22Rv1 (cell line): ENCODE measurements around the gene TNNC2.

Experiments
- ZFX ChIP-seq: fragments of 450-650 bp; IDR thresholded peaks from 2 replicates; pipeline ENCODE4 v1.6.1; 2017; ENCODE audit warnings: antibody characterized with exemption, borderline replicate concordance
- TF ChIP-seq, protein P1 (sequence below): fragments of 450-650 bp; IDR thresholded peaks from 2 replicates; pipeline ENCODE4 v1.5.1; 2017; ENCODE audit warnings: mild to moderate bottlenecking

DNA sequence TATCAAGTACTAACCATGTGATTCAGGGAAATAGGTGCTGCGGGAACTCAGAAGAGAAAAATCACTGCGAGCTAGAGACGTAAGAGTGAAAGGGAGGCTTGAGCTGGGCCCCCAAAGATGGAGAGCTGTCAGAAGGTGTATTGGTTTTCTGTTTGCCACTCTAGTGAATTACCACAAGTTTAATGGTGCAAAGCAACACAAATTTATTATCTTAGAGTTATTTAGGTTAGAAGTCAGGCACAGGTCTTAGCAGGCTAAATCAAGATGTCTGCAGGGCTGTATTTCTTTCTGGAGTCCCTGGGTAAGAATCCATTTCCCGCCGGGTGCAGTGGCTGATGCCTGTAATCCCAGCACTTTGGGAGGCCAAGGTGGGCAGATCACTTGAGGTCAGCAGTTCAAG lies 32.8 kb upstream of the TNNC2 start:
- TF ChIP-seq, protein P1, sequence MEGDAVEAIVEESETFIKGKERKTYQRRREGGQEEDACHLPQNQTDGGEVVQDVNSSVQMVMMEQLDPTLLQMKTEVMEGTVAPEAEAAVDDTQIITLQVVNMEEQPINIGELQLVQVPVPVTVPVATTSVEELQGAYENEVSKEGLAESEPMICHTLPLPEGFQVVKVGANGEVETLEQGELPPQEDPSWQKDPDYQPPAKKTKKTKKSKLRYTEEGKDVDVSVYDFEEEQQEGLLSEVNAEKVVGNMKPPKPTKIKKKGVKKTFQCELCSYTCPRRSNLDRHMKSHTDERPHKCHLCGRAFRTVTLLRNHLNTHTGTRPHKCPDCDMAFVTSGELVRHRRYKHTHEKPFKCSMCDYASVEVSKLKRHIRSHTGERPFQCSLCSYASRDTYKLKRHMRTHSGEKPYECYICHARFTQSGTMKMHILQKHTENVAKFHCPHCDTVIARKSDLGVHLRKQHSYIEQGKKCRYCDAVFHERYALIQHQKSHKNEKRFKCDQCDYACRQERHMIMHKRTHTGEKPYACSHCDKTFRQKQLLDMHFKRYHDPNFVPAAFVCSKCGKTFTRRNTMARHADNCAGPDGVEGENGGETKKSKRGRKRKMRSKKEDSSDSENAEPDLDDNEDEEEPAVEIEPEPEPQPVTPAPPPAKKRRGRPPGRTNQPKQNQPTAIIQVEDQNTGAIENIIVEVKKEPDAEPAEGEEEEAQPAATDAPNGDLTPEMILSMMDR, result no peak
- TF ChIP-seq ZFX, result no peak
